Measurements from ENCODE around the gene MTHFD1L. TPM values are rescaled to one million over a fixed set of nuclear protein-coding genes. Genes with fewer than 3 reads are reported as not detected.

MTHFD1L gene
- total RNA-seq, 1 donor = 4.0 TPM

- Histone ChIP-seq H3K4me3 (ENCODE audit: low read length) (no peak overlapping the region), H3K27me3 (ENCODE audit: insufficient read depth, low read length) (no peaks in the 10 kb centered on the region), H3K9me3 (ENCODE audit: low read depth, low read length) (no peaks in the 10 kb centered on the region), H3K4me1 (ENCODE audit: insufficient read depth, low read length) (no peaks in the 10 kb centered on the region)
Measured at GRCh38 chr6:151014404-151015100, 149.1 kb downstream of the MTHFD1L start.

DNA sequence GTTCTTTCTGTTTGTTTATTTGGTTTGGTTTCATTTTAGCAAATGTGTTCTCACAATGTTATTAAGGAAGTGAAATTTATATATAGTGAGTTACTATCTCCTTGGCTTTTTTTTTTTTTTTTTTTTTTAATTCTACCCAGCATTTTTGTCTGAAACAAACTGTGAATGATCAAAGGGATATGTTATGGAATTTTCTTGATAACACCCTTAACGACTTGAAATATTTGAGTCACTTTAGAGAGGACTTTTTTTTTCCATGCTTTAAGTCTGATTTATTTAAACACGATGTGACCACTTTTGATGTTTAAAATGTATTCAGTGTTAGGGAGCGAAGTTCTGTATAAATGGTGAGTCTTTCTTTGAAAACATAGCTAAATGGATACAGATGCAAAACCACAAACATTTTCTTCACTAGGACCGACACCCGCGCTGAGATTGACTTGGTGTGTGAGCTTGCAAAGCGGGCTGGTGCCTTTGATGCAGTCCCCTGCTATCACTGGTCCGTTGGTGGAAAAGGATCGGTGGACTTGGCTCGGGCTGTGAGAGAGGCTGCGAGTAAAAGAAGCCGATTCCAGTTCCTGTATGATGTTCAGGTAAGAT is 149.7 kb downstream of the MTHFD1L start:
- H3K9me3 ChIP-seq (ENCODE audit: low read depth, low read length) = no peaks in the 10 kb centered on the region
- H3K27me3 ChIP-seq (ENCODE audit: insufficient read depth, low read length) = no peaks in the 10 kb centered on the region
- no peak overlapping the region for H3K4me3 ChIP-seq (ENCODE audit: low read length)
- H3K4me1 ChIP-seq (ENCODE audit: insufficient read depth, low read length) = no peaks in the 10 kb centered on the region

- H3K27me3 ChIP-seq (ENCODE audit: insufficient read depth, low read length) = no peaks in the 10 kb centered on the region
- no peaks in the 10 kb centered on the region for H3K9me3 ChIP-seq (ENCODE audit: low read depth, low read length)
- no peak overlapping the region for H3K4me3 ChIP-seq (ENCODE audit: low read length)
Measured at GRCh38 chr6:151016107-151016506, 150.6 kb downstream of the MTHFD1L start.

DNA sequence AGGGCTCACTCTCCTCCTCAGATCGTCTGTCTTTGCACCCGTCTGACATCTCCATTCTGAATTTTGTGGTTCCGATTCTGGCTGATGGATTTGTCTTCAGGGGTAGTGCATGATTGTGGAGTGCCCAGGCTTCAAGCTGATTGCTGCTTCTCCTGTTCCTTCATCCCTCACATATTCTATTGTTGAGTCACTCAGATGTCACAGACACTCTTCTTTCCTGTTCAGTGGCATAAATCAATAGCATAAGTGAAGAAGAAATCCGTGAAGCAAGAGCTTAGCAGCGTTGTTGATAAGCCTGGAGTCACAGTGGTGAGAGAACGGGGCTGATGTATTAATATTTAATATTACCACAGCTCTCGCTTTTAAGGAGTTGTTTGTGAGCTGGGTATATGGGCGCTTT is 152.5 kb downstream of the MTHFD1L start:
- Histone ChIP-seq H3K4me1 (ENCODE audit: insufficient read depth, low read length) (no peaks in the 10 kb centered on the region), H3K27me3 (ENCODE audit: insufficient read depth, low read length) (no peaks in the 10 kb centered on the region), H3K4me3 (ENCODE audit: low read length) (no peak overlapping the region), H3K9me3 (ENCODE audit: low read depth, low read length) (no peaks in the 10 kb centered on the region)

More at GRCh38 chr6:151016107-151016506, 150.6 kb downstream of the MTHFD1L start:
- no peaks in the 10 kb centered on the region for H3K4me1 ChIP-seq (ENCODE audit: insufficient read depth, low read length)

DNA sequence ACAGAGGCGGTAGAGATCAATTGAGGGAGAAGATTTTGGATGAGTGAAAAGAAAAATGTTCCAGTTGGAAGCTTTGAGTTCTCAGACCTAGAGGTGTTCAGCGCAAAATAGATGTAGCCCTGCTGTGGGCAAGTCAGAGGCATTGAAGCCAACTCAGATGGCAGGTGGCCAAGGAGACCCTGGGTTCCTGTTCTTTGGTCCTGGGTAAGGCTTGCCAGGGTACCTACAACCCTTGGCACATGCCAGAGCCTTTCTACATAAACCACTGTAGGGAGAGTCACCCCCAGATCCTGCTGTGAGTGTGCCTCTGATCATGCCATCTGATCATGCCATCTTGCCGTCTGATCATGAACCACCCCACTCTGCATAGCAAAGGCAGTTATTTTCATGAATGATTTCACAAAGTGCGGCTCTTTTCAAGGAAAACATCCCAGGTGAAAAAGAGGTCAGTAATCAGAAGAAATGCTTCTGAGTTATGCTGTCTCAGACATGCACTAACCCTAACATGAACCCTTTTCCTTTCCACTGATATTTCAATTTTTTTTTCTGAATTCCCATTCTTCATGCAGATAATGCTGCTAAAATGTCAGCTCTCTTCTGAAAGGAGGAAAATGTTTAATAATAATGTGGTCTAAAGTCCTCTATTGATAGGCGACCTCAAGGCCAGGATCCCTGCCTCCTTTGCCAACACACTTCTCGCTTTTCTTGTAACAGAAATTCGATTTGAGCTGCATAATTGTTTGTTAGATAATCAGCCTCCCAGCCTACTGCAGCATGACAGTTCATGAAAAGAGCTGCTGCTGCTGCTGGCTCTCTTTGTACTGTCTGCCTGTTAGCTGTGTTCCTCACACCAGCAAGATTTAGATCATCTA is 153.6 kb downstream of the MTHFD1L start:
- Histone ChIP-seq H3K9me3 (ENCODE audit: low read depth, low read length) (no peaks in the 10 kb centered on the region), H3K27me3 (ENCODE audit: insufficient read depth, low read length) (no peaks in the 10 kb centered on the region), H3K4me3 (ENCODE audit: low read length) (no peak overlapping the region), H3K4me1 (ENCODE audit: insufficient read depth, low read length) (no peaks in the 10 kb centered on the region)

DNA sequence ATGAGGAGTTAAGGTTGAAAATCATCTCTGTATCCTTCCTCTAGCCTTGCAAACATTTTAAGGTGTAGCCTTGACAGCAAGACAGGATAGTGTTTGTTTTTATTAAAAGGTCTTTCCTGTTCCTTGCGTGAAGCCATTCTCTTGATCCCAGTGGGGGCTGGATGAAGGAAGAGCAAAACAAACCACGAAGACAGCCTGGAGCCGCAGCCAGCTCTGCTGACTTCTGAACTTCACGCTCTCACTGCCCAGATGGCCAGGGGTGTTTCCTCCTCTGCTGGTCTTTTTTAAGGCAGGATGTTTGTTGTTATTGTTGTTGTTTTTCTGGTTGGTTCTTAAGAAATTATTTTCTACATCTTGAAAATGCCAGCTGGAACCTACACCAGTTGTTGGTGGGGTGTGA is 156.4 kb downstream of the MTHFD1L start:
- no peaks in the 10 kb centered on the region for H3K27me3 ChIP-seq (ENCODE audit: insufficient read depth, low read length)
- H3K4me3 ChIP-seq (ENCODE audit: low read length) = no peak overlapping the region
- no peaks in the 10 kb centered on the region for H3K9me3 ChIP-seq (ENCODE audit: low read depth, low read length)
- no peaks in the 10 kb centered on the region for H3K4me1 ChIP-seq (ENCODE audit: insufficient read depth, low read length)

GRCh38 chr6:151022492-151022891 is 157.0 kb downstream of the MTHFD1L start:
- Histone ChIP-seq H3K4me1 (ENCODE audit: insufficient read depth, low read length) (no peaks in the 10 kb centered on the region), H3K27me3 (ENCODE audit: insufficient read depth, low read length) (no peaks in the 10 kb centered on the region), H3K9me3 (ENCODE audit: low read depth, low read length) (no peaks in the 10 kb centered on the region), H3K4me3 (ENCODE audit: low read length) (no peak overlapping the region)

DNA sequence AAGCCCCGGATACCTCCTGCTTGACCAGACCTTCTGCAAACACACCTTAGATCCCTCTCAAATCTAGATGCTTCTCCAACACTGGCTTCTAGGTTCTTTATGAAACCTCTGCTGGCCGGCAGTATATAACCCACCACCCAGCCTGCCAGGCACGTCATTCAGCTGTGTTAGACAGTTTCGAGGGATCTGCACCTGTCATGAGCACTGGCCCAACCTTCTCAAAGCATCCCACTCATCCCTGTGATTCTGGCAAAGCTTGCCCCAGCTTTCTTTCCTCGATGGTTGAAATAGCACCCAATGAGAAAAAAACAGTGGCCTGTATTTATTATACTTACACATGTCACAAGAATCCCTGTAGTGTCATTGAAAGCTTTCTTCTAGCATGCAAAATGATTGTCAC is 157.8 kb downstream of the MTHFD1L start:
- H3K9me3 ChIP-seq (ENCODE audit: low read depth, low read length) = no peaks in the 10 kb centered on the region
- H3K4me1 ChIP-seq (ENCODE audit: insufficient read depth, low read length) = no peaks in the 10 kb centered on the region

DNA sequence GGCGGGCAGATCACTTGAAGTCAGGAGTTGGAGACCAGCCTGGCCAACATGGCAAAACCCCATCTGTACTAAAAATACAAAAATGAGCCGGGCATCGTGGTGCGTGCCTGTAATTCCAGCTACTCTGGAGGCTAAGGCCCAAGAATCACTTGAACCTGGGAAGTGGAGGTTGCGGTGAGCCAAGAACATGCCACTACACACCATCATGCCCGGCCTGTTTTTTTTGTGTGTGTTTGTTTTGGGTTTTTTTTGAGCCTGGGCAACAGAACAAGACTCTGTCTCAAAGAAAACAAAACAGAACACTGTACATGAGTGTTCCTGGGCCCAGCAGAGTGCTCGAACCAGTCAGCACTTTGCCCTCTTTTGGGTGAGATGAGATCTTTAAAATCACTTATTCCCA is 159.1 kb downstream of the MTHFD1L start:
- Histone ChIP-seq H3K9me3 (ENCODE audit: low read depth, low read length) (no peaks in the 10 kb centered on the region), H3K4me3 (ENCODE audit: low read length) (no peak overlapping the region), H3K4me1 (ENCODE audit: insufficient read depth, low read length) (no peaks in the 10 kb centered on the region), H3K27me3 (ENCODE audit: insufficient read depth, low read length) (no peaks in the 10 kb centered on the region)

More for the DNA sequence above, 157.8 kb downstream of the MTHFD1L start:
- Histone ChIP-seq H3K27me3 (ENCODE audit: insufficient read depth, low read length) (no peaks in the 10 kb centered on the region), H3K4me3 (ENCODE audit: low read length) (no peak overlapping the region)

GRCh38 chr6:151025076-151025475 is 159.6 kb downstream of the MTHFD1L start:
- Histone ChIP-seq H3K9me3 (ENCODE audit: low read depth, low read length) (no peaks in the 10 kb centered on the region), H3K27me3 (ENCODE audit: insufficient read depth, low read length) (no peaks in the 10 kb centered on the region), H3K4me1 (ENCODE audit: insufficient read depth, low read length) (no peaks in the 10 kb centered on the region), H3K4me3 (ENCODE audit: low read length) (no peak overlapping the region)

GRCh38 chr6:151026041-151026663 is 160.7 kb downstream of the MTHFD1L start:
- no peaks in the 10 kb centered on the region for H3K27me3 ChIP-seq (ENCODE audit: insufficient read depth, low read length)
- H3K4me1 ChIP-seq (ENCODE audit: insufficient read depth, low read length) = no peaks in the 10 kb centered on the region
- H3K9me3 ChIP-seq (ENCODE audit: low read depth, low read length) = no peaks in the 10 kb centered on the region
- no peak overlapping the region for H3K4me3 ChIP-seq (ENCODE audit: low read length)

- H3K9me3 ChIP-seq (ENCODE audit: low read depth, low read length) = no peaks in the 10 kb centered on the region
- no peaks in the 10 kb centered on the region for H3K27me3 ChIP-seq (ENCODE audit: insufficient read depth, low read length)
- no peak overlapping the region for H3K4me3 ChIP-seq (ENCODE audit: low read length)
- H3K4me1 ChIP-seq (ENCODE audit: insufficient read depth, low read length) = no peaks in the 10 kb centered on the region
Measured at GRCh38 chr6:151027295-151027747, 161.8 kb downstream of the MTHFD1L start.

DNA sequence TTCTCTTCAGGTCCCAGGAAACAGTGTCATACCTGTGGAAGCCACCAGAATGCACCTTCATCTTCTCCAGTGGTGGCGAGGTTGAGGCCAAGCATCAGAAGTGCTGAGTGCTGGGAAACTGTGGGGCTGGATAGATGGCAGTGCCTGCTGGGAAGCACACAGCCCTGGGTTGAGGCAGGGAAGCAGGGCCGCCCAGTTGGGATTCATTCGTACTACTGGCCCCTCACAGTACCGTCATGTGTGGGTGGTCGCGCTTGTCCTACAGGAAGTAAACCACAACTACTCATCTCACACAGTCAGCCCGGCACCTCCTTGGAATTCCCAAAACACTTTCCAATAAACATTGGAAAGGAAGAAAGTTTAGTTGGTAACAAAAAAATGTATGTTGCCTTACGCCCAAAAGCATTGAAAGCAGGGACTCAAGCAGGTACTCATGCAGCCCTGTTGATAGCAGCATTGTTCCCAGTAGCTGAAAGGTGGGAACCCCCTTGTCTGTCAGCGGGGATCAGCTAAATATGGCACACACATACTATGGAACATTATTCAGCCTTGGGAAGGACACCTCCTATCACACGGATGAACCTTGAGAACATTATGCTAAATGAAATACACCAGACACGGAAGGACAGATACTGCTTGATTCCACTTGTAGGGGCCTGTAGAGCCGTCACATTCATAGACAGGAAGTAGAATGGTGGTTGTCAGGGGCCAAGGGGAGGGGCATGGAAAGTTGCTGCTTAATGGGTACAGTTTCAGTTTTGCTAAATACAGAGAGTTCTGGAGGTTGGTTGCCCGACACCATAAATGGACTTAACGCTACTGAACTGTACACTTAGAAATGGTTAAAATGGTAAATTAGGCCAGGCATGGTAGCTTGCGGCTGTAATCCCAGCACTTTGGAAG is 162.7 kb downstream of the MTHFD1L start:
- Histone ChIP-seq H3K4me3 (ENCODE audit: low read length) (no peak overlapping the region), H3K9me3 (ENCODE audit: low read depth, low read length) (no peaks in the 10 kb centered on the region), H3K4me1 (ENCODE audit: insufficient read depth, low read length) (no peaks in the 10 kb centered on the region), H3K27me3 (ENCODE audit: insufficient read depth, low read length) (no peaks in the 10 kb centered on the region)

GRCh38 chr6:151029970-151030369 is 164.5 kb downstream of the MTHFD1L start:
- Histone ChIP-seq H3K9me3 (ENCODE audit: low read depth, low read length) (no peaks in the 10 kb centered on the region), H3K4me3 (ENCODE audit: low read length) (no peak overlapping the region), H3K4me1 (ENCODE audit: insufficient read depth, low read length) (no peaks in the 10 kb centered on the region), H3K27me3 (ENCODE audit: insufficient read depth, low read length) (no peaks in the 10 kb centered on the region)

Measured in mononuclear cell (primary cell).